SK-MEL-5 (cell line): ENCODE measurements around the gene NDC1. TPM values are rescaled to one million over a fixed set of nuclear protein-coding genes. Genes with fewer than 3 reads are reported as not detected.
A peak's percentile ranks its signal among the peaks of the same experiment; 100 is the strongest.
"Not testable (repeated sequence)": the region's sequence is repeated elsewhere in the genome, so short reads cannot be mapped to it uniquely, and the experiment has no call there.

Source experiments
- DNase-seq: peaks from one replicate; pipeline ENCODE4 v3.0.0-alpha.2; 2016; ENCODE audit warnings: low read depth, low spot score
- in situ Hi-C: cut with HindIII; loops from 2 replicates; pipeline ENCODE4 v1.10.0; 2016; ENCODE audit warnings: low sequenced_read_pairs, high pct_unique_total_duplicates, low pct_unique_long_range_greater_than_20kb
- polyA plus RNA-seq, 2 experiments: library from polyadenylated mRNA; depleted of rRNA; stranded (reverse); fragments of >200 nt; gene quantifications; 2 replicates each; pipeline ENCODE4 v1.2.3, GENCODE V29; 2015
- total RNA-seq: library from RNA; depleted of rRNA; stranded (reverse); fragments of >200 nt; shearing (Covaris generic); gene quantifications from 2 replicates; pipeline ENCODE4 v1.2.3, GENCODE V29; 2014; rRNA removed

The NDC1 gene
- 40.8 and 42.7 TPM in 2 replicates for total RNA-seq
- 30.1 and 43.5 TPM in 2 replicates for polyA plus RNA-seq (2015; cell fraction: cytosol; rRNA removed)
- polyA plus RNA-seq (2015; cell fraction: nucleus; rRNA removed) = 19.0 and 22.0 TPM in 2 replicates

GRCh38 chr1:53837924-53838653 lies at the start of gene NDC1:
NDC1 (minus strand) TSS chr1:53838296; CDS start chr1:53838261, 35 bp downstream.
- peak; percentile 96 for DNase-seq
- in situ Hi-C loops = no loop called here

GRCh38 chr1:53883600-53883999 lies 45.5 kb upstream of the NDC1 start:
- DNase-seq, in situ Hi-C loops: not testable (repeated sequence)

GRCh38 chr1:53881853-53882252 lies 43.8 kb upstream of the NDC1 start:
- DNase-seq, in situ Hi-C loops: not testable (repeated sequence)

DNA sequence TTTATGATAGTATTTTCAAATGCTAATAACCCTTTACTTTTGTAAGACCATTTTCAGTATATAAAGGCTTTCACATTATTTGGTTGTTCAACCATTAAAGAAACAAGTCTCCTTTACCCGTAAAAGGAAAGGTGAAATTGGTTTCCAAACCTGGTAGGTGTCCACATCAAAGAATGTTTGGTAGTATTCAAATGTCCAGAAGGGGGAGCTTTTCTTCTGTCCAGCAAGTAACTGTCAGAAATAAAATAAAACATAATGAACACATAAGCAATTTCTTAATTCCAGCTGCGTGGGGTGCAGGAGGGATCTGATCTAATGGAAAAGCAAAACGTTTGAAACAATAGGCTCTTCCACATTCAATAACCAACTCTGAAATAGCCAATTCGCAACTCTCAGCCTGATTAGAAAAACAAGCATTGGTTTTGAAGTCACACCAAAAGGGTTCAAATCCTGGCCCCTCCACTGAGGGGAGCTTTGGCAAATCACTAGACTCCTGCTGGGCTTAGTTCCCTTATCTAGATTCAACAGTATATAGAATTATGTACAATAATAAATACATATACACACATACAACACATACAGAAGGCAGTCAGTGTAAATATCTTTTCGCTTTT lies 40.5 kb upstream of the NDC1 start:
- in situ Hi-C loops = no loop called here
- peak; percentile 58 for DNase-seq

DNA sequence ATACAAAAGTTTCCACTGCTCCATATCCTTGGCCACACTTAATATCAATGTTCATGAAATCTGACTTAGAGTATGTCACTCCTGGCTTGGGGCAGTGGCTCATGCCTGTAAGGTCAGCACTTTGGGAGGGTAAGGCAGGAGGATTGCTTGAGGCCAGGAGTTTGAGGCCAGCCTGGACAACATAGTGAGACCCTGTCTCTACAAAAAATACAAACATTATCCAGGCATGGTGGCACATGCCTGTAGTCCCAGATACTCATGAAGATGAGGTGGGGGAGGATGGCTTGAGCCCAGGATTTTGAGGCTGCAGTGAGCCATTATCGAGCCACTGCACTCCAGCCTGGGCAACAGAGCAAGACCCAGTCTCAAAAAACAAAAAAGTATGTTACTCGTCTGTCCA lies 37.1 kb upstream of the NDC1 start:
- in situ Hi-C loops = not testable (repeated sequence)

GRCh38 chr1:53871773-53872484 lies 33.8 kb upstream of the NDC1 start:
- no peak for DNase-seq
- in situ Hi-C loops = no loop called here

More for the DNA sequence above, 37.1 kb upstream of the NDC1 start:
- not testable (repeated sequence) for DNase-seq

- no peak for DNase-seq
- in situ Hi-C loops = no loop called here
These were observed 33.1 kb upstream of the NDC1 start for GRCh38 chr1:53871221-53871620.

DNA sequence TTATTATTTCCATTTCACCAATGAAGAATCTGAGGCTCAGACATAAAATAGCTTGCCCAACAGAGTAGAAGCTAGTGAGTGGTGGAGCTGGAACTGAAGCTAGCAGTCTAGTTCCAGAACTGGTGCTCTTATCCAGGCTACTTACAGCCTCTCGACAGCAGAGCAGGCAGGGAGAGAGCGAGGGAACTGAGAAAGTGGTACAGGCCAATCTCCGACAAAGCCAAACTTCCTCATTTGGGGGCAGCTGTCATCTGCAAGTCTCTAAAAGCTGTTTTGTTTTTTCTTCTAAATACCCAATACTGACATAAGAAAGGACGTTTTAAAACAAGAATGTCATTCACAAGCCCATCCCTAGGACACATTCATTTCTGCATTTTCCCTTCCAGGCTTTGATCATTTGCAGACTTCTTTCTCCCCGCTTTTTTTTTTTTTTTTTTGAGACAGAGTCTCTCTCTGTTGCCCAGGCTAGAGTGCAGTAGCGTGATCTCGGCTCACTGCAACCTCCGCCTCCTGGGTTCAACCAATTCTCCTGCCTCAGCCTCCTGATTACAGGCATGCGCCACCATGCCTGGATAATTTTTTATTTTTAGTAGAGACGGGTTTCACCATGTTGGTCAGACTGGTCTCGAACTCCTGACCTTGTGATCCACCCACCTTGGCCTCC lies 31.5 kb upstream of the NDC1 start:
- DNase-seq = no peak
- in situ Hi-C loops = no loop called here

DNA sequence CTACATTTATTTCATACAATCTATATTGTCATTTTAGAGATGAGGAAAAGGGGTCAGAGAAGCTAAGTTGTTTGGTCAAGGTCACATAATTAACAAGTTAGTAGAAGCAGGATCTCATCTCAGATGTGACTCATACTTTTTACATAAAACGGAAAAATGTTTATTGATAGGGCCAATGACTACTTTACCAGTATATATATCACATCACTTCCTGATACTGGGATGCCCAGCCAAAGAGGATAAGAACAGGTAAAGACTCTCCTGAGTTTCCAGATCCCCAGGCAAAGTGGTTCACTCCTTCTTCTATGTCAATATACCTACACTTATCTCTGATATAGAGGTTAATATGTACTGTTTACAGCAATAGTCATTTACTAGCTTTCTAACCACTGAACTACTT lies 30.5 kb upstream of the NDC1 start:
- in situ Hi-C loops = no loop called here
- DNase-seq = no peak

GRCh38 chr1:53862507-53862906 lies 24.4 kb upstream of the NDC1 start:
- in situ Hi-C loops = no loop called here
- DNase-seq = no peak

DNA sequence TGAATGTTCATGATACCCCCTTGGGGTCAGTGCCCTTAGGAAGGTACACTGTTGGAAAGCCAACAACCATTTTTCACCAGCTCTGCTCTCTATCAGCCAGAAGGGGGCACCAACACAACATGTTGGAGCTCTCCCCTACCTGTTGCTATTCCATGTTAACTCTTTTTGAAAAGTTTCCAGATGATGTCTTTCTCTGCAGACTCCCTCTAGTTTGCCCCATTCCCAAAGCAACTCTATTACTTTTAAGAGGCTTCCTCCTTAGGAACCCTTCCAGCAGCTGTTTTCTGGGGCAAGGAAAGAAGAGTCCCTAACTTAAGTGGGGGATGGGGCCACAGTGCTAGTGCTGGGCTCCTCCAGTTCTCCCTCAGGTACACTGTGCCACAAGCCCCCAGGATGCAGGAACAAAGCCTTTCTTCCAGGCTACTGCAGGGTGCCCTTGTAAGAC lies 22.9 kb upstream of the NDC1 start:
- peak; percentile 71 for DNase-seq
- in situ Hi-C loops = no loop called here

DNA sequence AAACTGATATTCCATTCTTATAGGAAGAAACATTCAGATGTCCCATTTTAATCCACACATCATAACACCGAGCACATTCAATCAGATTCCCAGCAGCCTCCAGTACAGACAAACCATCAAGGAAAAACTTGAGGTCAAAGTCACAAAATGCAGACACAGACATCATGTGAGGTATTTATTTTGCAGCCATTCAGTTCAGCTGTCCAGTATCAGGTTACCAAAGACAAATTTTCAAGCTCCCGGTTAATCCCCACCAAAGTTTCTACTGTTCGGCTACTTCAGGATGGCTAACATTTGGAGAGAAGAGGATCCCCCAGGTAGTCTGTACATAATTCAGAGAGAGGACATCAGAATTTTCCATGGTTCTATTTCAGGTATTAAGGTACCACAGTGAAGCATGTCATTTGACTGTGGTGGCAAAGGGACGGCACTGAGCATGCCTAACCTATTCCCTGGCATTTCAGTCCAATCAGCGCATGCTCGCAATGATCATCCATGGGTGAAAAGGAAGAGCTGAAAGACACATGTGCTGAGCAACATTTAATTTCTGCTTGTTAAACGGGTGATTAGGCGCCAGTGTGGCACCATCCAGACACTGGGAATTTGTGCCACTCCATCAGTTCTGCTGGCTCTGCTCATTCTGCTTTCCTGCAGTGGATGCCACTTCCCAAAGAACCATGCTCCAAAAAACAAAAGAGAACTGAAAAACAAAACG lies 13.6 kb upstream of the NDC1 start:
- no peak for DNase-seq

DNA sequence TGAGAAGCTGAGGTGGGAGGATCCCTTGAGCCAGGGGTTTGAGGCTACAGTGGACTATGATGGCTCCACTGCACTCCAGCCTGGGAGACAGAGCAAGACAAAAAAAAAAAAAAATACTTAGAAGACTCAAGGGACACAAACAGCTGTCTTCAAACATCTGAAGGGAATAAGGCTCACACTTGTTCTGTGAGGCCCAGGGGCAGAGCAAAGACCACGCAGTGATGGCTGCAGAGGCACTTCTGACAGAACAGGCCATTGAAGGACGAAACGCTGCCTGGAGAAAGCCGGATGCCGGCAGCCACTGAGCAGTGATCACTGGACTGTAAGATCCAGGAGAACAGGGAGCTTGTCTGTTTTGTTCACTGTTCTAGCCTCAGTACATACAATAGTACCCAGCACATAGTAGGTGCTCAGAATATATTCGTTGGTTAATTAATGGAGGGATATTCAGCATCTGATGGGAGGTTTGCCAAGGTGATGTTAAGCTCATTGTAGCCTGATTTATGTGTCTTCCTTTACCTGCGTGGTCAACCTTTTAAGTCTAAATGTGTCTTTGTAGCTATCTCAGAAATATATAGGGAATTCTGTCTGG lies 12.1 kb upstream of the NDC1 start:
- in situ Hi-C loops = no loop called here

More for the DNA sequence above, 13.6 kb upstream of the NDC1 start:
- in situ Hi-C loops = no loop called here

DNA sequence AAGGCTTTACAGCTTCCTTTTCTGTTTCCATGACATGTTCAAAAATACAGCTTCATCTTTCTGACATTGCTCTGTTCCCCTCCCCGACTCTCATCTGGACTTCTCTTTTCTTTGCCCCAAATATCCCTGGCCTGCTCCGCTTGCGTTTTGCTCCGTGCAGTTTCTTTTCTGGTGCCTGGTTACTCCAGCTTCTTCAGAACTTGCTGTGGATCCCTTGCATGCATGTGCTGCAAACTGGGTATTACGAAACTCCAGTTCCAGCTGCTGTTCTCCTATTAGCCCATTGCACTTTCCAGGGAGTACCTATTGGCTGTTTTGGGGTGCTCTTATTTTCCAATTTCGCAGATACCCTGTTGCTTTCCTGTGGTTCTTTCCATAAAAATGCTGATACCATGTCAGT lies 9.9 kb upstream of the NDC1 start:
- no peak for DNase-seq
- in situ Hi-C loops = no loop called here

More for the DNA sequence above, 12.1 kb upstream of the NDC1 start:
- peak; percentile 32 for DNase-seq

- DNase-seq = no peak
- in situ Hi-C loops = no loop called here
These were observed 4.3 kb upstream of the NDC1 start for GRCh38 chr1:53842347-53842746.

- no peak for DNase-seq
- in situ Hi-C loops = no loop called here
These were observed 518 bp upstream of the NDC1 start for GRCh38 chr1:53838654-53838974.

- in situ Hi-C loops = no loop called here
- DNase-seq = no peak
These were observed 511 bp downstream of the NDC1 start for GRCh38 chr1:53837646-53837923.
